Fibroblast of skin of right biceps (primary cell): ENCODE results near the gene C1orf122.

Source experiments
- DNase-seq: peaks from one replicate; pipeline ENCODE4 v3.0.0-alpha.2; 2013

Gene C1orf122

DNA sequence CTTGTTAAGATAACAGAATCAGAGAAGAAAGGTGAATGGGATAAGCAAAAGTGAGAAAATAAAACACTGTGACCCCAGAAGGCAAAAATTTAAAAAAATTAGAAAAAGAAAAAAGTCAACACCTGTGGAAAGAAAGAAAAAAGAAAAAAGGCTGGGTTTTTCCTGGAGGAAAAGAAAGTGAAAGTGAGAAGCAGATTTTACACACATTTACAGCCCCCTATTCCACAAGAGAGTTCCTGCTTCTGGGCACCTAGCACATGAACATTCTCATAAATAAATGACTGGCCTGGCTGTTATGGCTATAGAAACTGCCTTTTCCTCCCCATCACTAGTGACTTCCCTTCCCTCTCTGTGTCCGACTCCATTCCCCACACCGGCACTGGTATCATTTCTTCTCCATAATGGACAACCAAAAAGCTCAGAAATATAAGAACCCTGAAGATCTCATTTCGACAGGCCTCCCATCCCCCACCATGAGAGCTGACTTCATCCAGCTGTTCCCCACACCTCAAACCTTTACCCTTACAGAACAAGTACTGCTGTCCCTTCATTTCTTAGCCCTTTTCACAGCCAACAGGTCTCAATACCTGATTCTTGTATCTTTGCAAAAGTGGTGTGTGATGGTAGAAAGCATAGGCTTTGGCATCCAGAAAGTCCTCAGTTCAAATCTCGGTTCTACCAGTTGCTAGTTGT is 39.2 kb downstream of the C1orf122 start:
- DNase-seq = no peak

- no peak for DNase-seq
Measured at GRCh38 chr1:37849480-37849879, 41.9 kb downstream of the C1orf122 start.

DNA sequence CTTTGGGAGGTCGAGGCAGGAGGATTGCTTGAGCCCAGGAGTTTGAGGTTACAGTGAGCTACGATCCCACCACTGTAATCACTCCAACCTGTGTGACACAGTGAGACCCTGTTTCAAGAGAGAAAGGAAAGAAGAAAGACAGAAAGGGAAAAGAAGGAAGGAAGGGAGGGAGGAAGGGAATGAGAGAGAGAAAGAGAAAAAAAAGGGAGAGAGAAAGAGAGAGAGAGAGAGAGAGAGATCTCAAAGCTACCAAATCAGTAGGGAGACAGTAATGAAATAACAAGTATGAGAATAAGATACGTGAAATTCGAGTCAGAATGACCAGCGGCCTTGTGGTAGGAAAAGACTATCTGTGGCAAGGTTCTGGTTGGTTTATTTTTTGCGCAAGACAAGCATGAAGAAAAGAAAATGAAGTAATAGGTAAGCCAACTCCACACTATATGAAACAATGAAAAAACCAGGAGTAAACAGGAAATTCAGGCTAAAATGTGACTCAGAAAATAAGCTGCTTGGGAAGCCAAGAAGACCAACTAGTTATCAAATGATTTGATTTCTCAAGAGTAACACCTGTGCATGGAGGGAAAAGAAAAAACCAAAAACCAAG is 42.9 kb downstream of the C1orf122 start:
- no peak for DNase-seq

- no peak for DNase-seq
Measured at GRCh38 chr1:37851262-37851661, 43.7 kb downstream of the C1orf122 start.

DNA sequence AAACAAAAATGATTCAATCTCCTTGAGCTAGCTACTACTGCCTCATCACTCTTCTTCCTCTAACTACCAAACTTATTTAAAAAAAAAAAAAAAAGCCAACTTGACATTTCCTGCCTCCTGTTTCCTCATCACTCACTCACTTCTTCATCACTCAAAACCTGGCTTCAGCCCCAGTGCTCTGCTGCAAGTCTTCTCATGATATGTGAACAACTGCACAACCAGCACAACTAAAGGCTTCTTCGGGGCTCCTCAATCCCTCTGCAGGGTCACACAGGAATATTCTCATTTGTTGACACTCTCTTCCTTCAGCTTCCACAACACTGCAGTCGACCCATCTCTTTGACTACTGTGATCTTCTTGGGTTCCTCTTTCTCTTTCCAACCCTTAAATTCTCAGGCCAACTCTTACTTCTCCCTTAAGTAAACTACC is 44.2 kb downstream of the C1orf122 start:
- DNase-seq = no peak

DNA sequence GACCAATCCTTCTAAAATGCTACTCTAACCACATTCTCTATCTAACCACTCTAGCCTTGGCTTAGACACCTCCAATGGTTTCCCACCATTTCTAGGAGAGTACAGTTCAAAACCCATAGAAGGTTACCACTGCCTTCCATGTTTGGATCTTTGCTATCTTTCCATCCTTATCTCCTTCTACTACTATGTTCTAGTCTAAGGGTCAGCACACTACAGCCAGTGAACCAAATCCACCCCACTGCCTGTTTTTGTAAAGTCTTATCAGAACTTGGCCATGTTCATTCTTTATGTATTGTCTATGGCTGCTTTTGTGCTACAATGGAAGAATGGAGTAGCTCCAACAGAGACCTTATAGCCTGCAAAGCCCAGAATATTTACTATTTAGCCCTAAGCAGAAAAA is 45.6 kb downstream of the C1orf122 start:
- no peak for DNase-seq

GRCh38 chr1:37854406-37854805 is 46.8 kb downstream of the C1orf122 start:
- DNase-seq = no peak
